ENCODE results near the gene LAMC2. TPM values are rescaled to one million over a fixed set of nuclear protein-coding genes. Genes with fewer than 3 reads are reported as not detected.

LAMC2 gene
- total and polyA plus RNA-seq, 7 donors = 2.6 to 24.0 (median 4.2) TPM

GRCh38 chr1:183259924-183260323 is 73.9 kb downstream of the LAMC2 start:
- 83 to 85% methylated on average over 5 of the region's 5 CpGs for WGBS, 2 donors
- Histone ChIP-seq H3K27ac (no peak overlapping the region), H3K36me3 (no peaks in the 10 kb centered on the region), H3K27me3 (no peaks in the 10 kb centered on the region), H3K4me1 (no peaks in the 10 kb centered on the region), H3K4me3 (no peak overlapping the region), H3K9me3 (no peaks in the 10 kb centered on the region)
- no peak for TF ChIP-seq POLR2A (IDR thresholded peaks at IDR 0.05)
- no peak for TF ChIP-seq EP300 (IDR thresholded peaks at IDR 0.05)
- no peak for TF ChIP-seq POLR2AphosphoS5 (IDR thresholded peaks at IDR 0.05)
- TF ChIP-seq CTCF (IDR thresholded peaks at IDR 0.05) = no peak
- intact Hi-C loops (cut with DNase I) = no loop called here
- DNase-seq = no peak

GRCh38 chr1:183262628-183263200 is 76.7 kb downstream of the LAMC2 start:
- intact Hi-C loops (cut with DNase I) = no loop called here
- no peaks in the 10 kb centered on the region for H3K9me3 ChIP-seq
- WGBS, 2 donors = 70 to 78% methylated on average over 5 of the region's 5 CpGs
- H3K36me3 ChIP-seq = no peaks in the 10 kb centered on the region
- H3K4me3 ChIP-seq = no peak overlapping the region
- H3K27ac ChIP-seq = no peak overlapping the region
- H3K27me3 ChIP-seq = no peaks in the 10 kb centered on the region
- DNase-seq = no peak
- TF ChIP-seq CTCF (IDR thresholded peaks at IDR 0.05) = no peak
- no peak for TF ChIP-seq POLR2AphosphoS5 (IDR thresholded peaks at IDR 0.05)
- TF ChIP-seq POLR2A (IDR thresholded peaks at IDR 0.05) = no peak
- no peak for TF ChIP-seq EP300 (IDR thresholded peaks at IDR 0.05)
- H3K4me1 ChIP-seq = no peaks in the 10 kb centered on the region

- intact Hi-C loops (cut with DNase I) = no loop called here
- no peak for TF ChIP-seq CTCF (IDR thresholded peaks at IDR 0.05)
- TF ChIP-seq POLR2AphosphoS5 (IDR thresholded peaks at IDR 0.05) = no peak
- no peak for TF ChIP-seq POLR2A (IDR thresholded peaks at IDR 0.05)
- TF ChIP-seq EP300 (IDR thresholded peaks at IDR 0.05) = no peak
- Histone ChIP-seq H3K36me3 (no peaks in the 10 kb centered on the region), H3K4me1 (no peaks in the 10 kb centered on the region), H3K4me3 (no peak overlapping the region), H3K27ac (no peak overlapping the region), H3K9me3 (no peaks in the 10 kb centered on the region), H3K27me3 (no peaks in the 10 kb centered on the region)
- WGBS, 2 donors = 74 to 75% methylated on average over 6 of the region's 6 CpGs
- DNase-seq = no peak
Measured at GRCh38 chr1:183263886-183264602, 78.0 kb downstream of the LAMC2 start.

- Histone ChIP-seq H3K27ac (peak overlapping the region; percentile 14 to 44 (median 24)), H3K4me3 (no peak overlapping the region), H3K9me3 (no peaks in the 10 kb centered on the region), H3K27me3 (no peaks in the 10 kb centered on the region), H3K36me3 (no peaks in the 10 kb centered on the region), H3K4me1 (no peaks in the 10 kb centered on the region)
- TF ChIP-seq POLR2AphosphoS5 (IDR thresholded peaks at IDR 0.05) (peak in 3 of 4 donors; percentile 19 to 72 (median 31)), EP300 (IDR thresholded peaks at IDR 0.05) (no peak), CTCF (IDR thresholded peaks at IDR 0.05) (no peak), POLR2A (IDR thresholded peaks at IDR 0.05) (no peak)
- no peak for DNase-seq
- intact Hi-C loops (cut with DNase I) = no loop called here
- WGBS, 2 donors = 76 to 77% methylated on average over 7 of the region's 7 CpGs
Measured at GRCh38 chr1:183267646-183268431, 81.8 kb downstream of the LAMC2 start.
